ENCODE results near the gene ODAD2. TPM values are rescaled to one million over a fixed set of nuclear protein-coding genes. Genes with fewer than 3 reads are reported as not detected.

ODAD2 gene
- total RNA-seq, 1 experiment from 2014 or later, result not detected

DNA sequence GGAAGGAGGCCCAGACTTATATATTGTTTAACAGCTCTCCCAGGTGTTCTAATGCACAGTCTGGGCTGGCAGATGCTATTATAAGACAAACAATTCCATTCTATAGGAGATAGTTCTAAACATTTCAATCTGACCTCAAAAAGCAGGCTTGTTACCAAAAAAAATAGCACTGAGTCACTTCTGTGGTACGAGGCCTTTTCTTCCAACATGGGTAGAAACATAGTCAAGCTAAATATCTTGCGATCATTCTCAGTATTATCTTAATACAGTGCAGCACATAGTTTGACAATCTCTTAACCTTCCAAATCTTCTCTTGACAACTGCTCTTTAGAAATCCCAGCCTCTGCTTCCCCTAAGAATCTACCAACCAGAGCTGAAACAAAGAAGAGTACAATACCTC is 206.7 kb downstream of the ODAD2 start:
- Histone ChIP-seq H3K4me3 (ENCODE audit: low read depth in 2 of 2, low read length in 2 of 2) (no peak overlapping the region), H3K36me3 (ENCODE audit: control insufficient read depth, insufficient read depth, low read length) (no peaks in the 10 kb centered on the region), H3K27ac (ENCODE audit: low read length) (no peak overlapping the region), H3K9me3 (ENCODE audit: control insufficient read depth, insufficient read depth, low read depth, low read length) (no peaks in the 10 kb centered on the region), H3K27me3 (ENCODE audit: control insufficient read depth, insufficient read depth, low read length) (no peaks in the 10 kb centered on the region), H3K4me1 (ENCODE audit: control insufficient read depth, insufficient read depth, low read length) (no peaks in the 10 kb centered on the region)
- CTCF ChIA-PET, result no interaction called here
- intact Hi-C loops (cut with micrococcal nuclease; ENCODE audit: unreplicated experiment) (no loop called here), in situ Hi-C loops (cut with HindIII; ENCODE audit: low pct_unique_long_range_greater_than_20kb, low sequenced_read_pairs) (no loop called here)
- BruUV-seq (replicated peaks), result no TSS peak
- TF ChIP-seq TCF7L2 (IDR thresholded peaks at IDR 0.05; ENCODE audit: low read depth, low read length) (no peak), SIN3A (IDR thresholded peaks at IDR 0.05; ENCODE audit: borderline replicate concordance, insufficient read depth, low read depth, low read length) (no peak), POLR2AphosphoS5 (IDR thresholded peaks at IDR 0.05; ENCODE audit: low read depth, low read length) (no peak)
- TF ChIP-seq, protein P1, sequence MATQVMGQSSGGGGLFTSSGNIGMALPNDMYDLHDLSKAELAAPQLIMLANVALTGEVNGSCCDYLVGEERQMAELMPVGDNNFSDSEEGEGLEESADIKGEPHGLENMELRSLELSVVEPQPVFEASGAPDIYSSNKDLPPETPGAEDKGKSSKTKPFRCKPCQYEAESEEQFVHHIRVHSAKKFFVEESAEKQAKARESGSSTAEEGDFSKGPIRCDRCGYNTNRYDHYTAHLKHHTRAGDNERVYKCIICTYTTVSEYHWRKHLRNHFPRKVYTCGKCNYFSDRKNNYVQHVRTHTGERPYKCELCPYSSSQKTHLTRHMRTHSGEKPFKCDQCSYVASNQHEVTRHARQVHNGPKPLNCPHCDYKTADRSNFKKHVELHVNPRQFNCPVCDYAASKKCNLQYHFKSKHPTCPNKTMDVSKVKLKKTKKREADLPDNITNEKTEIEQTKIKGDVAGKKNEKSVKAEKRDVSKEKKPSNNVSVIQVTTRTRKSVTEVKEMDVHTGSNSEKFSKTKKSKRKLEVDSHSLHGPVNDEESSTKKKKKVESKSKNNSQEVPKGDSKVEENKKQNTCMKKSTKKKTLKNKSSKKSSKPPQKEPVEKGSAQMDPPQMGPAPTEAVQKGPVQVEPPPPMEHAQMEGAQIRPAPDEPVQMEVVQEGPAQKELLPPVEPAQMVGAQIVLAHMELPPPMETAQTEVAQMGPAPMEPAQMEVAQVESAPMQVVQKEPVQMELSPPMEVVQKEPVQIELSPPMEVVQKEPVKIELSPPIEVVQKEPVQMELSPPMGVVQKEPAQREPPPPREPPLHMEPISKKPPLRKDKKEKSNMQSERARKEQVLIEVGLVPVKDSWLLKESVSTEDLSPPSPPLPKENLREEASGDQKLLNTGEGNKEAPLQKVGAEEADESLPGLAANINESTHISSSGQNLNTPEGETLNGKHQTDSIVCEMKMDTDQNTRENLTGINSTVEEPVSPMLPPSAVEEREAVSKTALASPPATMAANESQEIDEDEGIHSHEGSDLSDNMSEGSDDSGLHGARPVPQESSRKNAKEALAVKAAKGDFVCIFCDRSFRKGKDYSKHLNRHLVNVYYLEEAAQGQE (IDR thresholded peaks at IDR 0.05; ENCODE audit: insufficient read depth in 1 of 2, low read depth in 2 of 2, low read length in 1 of 2), result no peak
- TF ChIP-seq, protein P2, sequence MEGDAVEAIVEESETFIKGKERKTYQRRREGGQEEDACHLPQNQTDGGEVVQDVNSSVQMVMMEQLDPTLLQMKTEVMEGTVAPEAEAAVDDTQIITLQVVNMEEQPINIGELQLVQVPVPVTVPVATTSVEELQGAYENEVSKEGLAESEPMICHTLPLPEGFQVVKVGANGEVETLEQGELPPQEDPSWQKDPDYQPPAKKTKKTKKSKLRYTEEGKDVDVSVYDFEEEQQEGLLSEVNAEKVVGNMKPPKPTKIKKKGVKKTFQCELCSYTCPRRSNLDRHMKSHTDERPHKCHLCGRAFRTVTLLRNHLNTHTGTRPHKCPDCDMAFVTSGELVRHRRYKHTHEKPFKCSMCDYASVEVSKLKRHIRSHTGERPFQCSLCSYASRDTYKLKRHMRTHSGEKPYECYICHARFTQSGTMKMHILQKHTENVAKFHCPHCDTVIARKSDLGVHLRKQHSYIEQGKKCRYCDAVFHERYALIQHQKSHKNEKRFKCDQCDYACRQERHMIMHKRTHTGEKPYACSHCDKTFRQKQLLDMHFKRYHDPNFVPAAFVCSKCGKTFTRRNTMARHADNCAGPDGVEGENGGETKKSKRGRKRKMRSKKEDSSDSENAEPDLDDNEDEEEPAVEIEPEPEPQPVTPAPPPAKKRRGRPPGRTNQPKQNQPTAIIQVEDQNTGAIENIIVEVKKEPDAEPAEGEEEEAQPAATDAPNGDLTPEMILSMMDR (IDR thresholded peaks at IDR 0.05), result no peak
- POLR2A ChIA-PET, result no interaction called here
- DNase-seq (ENCODE audit: low read depth, low spot score), result no peak
- no peak for ATAC-seq

DNA sequence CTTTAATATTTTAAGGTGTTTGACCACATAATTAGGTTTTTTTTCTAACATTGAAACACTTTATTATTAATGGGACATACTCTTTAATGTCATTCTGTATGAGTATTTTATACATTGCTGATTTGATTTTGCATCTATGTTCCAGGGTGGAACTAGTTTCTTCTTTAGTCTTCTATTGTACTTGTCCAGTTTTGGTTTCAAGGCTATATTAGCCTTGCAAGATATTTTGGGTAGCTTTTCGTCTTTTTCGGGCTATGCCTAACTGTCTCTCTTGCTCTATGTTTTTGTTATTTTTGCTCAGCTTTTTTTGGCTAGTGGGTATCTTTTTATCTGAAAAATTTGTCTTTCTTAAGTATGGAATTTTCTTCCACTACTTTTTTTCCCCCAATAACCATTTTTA is 214.6 kb downstream of the ODAD2 start:
- ATAC-seq (no peak), DNase-seq (ENCODE audit: low read depth, low spot score) (no peak)
- TF ChIP-seq SIN3A (IDR thresholded peaks at IDR 0.05; ENCODE audit: borderline replicate concordance, insufficient read depth, low read depth, low read length) (no peak), TCF7L2 (IDR thresholded peaks at IDR 0.05; ENCODE audit: low read depth, low read length) (no peak), POLR2AphosphoS5 (IDR thresholded peaks at IDR 0.05; ENCODE audit: low read depth, low read length) (no peak)
- TF ChIP-seq, protein P1 (IDR thresholded peaks at IDR 0.05; ENCODE audit: insufficient read depth in 1 of 2, low read depth in 2 of 2, low read length in 1 of 2), result no peak
- TF ChIP-seq, protein P2 (IDR thresholded peaks at IDR 0.05), result no peak
- Histone ChIP-seq H3K9me3 (ENCODE audit: control insufficient read depth, insufficient read depth, low read depth, low read length) (no peaks in the 10 kb centered on the region), H3K27ac (ENCODE audit: low read length) (no peak overlapping the region), H3K27me3 (ENCODE audit: control insufficient read depth, insufficient read depth, low read length) (no peaks in the 10 kb centered on the region), H3K4me3 (ENCODE audit: low read depth in 2 of 2, low read length in 2 of 2) (no peak overlapping the region), H3K36me3 (ENCODE audit: control insufficient read depth, insufficient read depth, low read length) (no peaks in the 10 kb centered on the region), H3K4me1 (ENCODE audit: control insufficient read depth, insufficient read depth, low read length) (no peaks in the 10 kb centered on the region)
- POLR2A ChIA-PET, result no interaction called here
- CTCF ChIA-PET, result no interaction called here
- no TSS peak for BruUV-seq (replicated peaks)
- intact Hi-C loops (cut with micrococcal nuclease; ENCODE audit: unreplicated experiment), result no loop called here
- in situ Hi-C loops (cut with HindIII; ENCODE audit: low pct_unique_long_range_greater_than_20kb, low sequenced_read_pairs), result no loop called here
